IPS-15b (cell line): ENCODE data around the gene NR2F6.

Source experiments
- H3K27me3 ChIP-seq: one replicate; pipeline ENCODE4 v1.6.1; 2013; ENCODE audit warnings: low read length; ENCODE audit not compliant: control insufficient read depth, insufficient read depth
- H3K36me3 ChIP-seq: one replicate; pipeline ENCODE4 v1.6.1; 2013; ENCODE audit warnings: low read length; ENCODE audit not compliant: control insufficient read depth, insufficient read depth
- H3K4me1 ChIP-seq: one replicate; pipeline ENCODE4 v1.6.1; 2013; ENCODE audit warnings: mild to moderate bottlenecking, low read length; ENCODE audit not compliant: control insufficient read depth, insufficient read depth
- H3K4me3 ChIP-seq: one replicate; pipeline ENCODE4 v1.5.1; 2013; ENCODE audit warnings: low read depth, low read length
- H3K9ac ChIP-seq: one replicate; pipeline ENCODE4 v1.6.1; 2013; ENCODE audit warnings: low read depth, mild to moderate bottlenecking, low read length
- H3K9me3 ChIP-seq: one replicate; pipeline ENCODE4 v1.6.1; 2013; ENCODE audit warnings: mild to moderate bottlenecking, low read length; ENCODE audit not compliant: control insufficient read depth, insufficient read depth

NR2F6 gene

DNA sequence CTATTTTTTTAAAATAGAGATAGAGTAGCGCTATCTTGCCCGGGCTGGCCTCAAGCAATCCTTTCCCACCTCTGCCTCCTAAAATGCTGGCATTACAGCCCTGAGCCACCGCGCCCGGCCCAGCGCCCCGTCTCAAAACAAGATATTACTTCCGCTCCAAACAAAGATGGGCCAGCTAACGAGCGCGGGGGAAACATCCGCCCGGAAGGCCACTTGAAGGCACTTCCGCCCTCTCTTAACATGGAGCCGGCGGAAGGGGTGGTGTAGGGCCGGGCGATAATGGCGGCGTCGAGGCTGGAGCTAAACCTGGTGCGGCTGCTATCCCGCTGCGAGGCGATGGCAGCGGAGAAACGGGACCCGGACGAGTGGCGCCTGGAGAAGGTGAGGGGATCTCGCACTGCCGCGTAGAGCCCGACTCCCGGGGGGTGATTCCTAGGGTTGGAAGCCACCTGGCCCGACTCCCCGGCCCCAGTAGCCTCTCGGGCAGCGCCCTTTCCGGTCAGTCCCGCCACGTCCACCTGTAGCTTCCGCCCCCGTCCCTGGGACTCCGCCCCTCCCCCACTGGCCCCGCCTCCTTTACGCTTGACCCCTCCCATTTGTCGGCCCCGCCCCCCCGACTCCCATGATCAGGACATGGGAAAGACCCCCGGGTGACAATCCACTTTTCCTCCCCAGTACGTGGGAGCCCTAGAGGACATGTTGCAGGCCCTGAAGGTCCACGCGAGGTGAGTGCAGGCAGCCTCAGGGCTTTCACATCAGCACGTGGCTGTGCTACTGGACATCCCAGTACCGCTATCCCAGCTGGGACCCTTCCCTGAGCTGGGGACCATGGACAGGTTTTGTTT, 30.4 kb downstream of the NR2F6 start, which contains the start of gene USE1:
TSS of gene USE1 (plus strand) at position 231 of the 845 bp plus-strand sequence. CDS start at position 280, 49 bp downstream.
- Histone ChIP-seq H3K4me3 (peak within 1 kb of the TSS; percentile 79), H3K36me3 (peaks cover 16% of the 10 kb centered on the region), H3K4me1 (no peaks in the 10 kb centered on the region), H3K9ac (peak within 1 kb of the TSS; percentile 95), H3K9me3 (no peaks in the 10 kb centered on the region), H3K27me3 (no peaks in the 10 kb centered on the region)

DNA sequence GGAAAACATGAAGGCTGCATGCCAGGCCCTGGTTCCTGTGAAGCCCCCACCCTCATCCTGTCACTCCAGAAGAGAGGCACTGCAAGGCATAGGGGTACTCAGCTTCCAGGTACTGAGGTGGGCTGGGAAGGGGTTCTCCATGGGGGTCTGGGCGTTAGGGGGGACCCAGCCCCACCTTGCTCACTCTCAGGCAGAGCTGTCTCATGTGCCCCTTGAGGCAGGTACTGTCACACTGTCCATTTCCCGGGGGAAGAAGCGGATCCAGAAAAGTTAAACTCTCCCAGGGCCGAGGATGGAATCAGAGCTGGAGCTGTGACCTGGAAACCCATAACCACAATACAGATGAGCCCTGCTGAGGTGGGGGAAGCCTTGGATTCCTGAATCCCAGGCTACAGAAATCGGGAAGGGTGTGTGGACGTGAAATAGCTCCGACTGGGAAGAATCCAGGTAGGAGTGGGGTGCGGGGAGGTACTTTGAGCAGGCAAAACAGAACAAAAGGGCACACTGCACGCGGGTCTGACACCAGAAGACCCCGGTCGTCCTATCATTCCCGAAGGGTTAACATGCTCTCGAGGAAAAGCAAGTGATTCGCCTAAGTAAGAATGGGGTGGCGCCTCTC, 31.1 kb downstream of the NR2F6 start:
- Histone ChIP-seq H3K4me1 (no peaks in the 10 kb centered on the region), H3K4me3 (peak overlapping the region; percentile 79), H3K9ac (peak overlapping the region; percentile 93), H3K27me3 (no peaks in the 10 kb centered on the region), H3K36me3 (peaks cover 21% of the 10 kb centered on the region), H3K9me3 (no peaks in the 10 kb centered on the region)

DNA sequence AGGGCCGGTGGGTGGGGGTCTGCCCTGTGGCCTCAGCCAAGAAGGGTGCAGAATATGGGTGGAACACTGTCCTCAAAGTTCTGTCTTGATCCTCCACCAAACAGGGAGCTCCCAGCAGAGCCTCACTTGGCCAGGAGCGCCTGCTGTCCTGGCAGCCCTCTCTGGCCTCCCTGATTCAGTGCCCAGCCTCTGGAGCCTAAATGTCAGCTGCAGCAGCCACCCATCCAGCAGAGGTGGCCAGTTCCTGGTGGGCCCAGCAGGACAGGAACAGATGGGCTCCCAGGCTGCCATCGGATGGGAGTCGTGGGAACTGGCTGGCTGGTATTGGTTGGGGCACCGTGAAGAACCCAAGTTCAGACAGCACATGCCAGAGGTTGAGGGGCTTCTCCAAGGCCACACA, 32.4 kb downstream of the NR2F6 start:
- peaks cover 17% of the 10 kb centered on the region for H3K36me3 ChIP-seq
- no peak overlapping the region for H3K9ac ChIP-seq
- no peaks in the 10 kb centered on the region for H3K4me1 ChIP-seq
- no peaks in the 10 kb centered on the region for H3K27me3 ChIP-seq
- no peaks in the 10 kb centered on the region for H3K9me3 ChIP-seq
- no peak overlapping the region for H3K4me3 ChIP-seq

DNA sequence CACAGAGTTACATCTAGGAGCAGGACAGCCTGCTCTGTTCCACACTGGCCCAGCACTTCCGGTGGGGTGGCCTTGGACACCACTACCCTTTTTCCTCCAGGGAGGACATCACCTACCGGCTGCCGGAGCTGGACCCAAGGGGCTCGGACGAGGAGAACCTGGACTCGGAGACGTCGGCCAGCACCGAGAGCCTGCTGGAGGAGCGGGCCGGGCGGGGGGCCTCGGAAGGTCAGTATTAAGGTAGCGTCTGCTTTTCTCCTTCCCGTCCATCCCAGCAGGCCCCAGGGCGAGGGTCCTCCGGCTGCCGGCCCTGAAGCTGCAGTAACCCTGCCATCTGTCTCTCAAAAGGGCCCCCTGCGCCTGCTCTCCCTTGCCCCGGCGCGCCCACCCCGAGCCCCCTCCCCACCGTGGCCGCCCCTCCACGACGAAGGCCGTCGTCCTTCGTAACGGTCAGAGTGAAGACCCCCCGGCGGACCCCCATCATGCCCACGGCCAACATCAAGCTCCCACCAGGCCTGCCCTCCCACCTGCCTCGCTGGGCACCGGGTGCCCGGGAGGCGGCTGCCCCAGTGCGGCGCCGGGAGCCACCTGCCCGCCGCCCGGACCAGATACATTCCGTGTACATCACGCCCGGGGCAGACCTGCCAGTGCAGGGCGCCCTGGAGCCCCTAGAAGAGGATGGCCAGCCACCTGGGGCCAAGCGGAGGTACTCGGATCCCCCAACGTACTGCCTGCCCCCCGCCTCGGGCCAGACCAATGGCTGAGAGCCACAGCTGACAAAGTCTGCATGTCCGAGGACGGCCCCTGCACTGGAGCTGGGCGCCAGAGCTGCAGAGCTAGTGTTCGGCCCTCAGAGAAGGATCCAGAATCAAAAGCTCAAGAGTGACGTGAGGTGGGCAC, 33.9 kb downstream of the NR2F6 start:
- H3K9me3 ChIP-seq = no peaks in the 10 kb centered on the region
- H3K36me3 ChIP-seq = peaks cover 14% of the 10 kb centered on the region
- no peaks in the 10 kb centered on the region for H3K27me3 ChIP-seq
- no peaks in the 10 kb centered on the region for H3K4me1 ChIP-seq
- no peak overlapping the region for H3K4me3 ChIP-seq
- H3K9ac ChIP-seq = no peak overlapping the region

DNA sequence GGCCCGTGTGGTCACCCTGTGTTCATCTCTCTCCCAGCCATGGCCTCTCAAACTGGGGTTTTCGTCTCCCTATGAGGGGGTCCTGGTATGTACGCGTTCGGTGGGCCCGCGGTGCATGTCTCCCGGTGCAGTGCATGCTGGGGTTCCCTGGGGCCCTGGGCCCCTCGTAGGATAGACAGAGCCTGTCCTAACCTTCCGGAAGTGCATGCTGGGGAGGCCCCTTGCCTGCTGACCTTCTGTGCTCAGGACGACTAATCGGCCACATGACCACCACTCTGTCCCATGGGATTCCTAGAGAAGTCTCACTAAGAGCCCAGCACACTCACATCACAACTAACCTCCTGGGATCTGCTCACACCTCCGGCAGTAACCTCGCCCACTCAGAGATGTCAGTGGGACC, 35.4 kb downstream of the NR2F6 start:
- Histone ChIP-seq H3K4me3 (no peak overlapping the region), H3K9ac (no peak overlapping the region), H3K4me1 (no peaks in the 10 kb centered on the region), H3K36me3 (peaks cover 25% of the 10 kb centered on the region), H3K9me3 (no peaks in the 10 kb centered on the region), H3K27me3 (no peaks in the 10 kb centered on the region)

DNA sequence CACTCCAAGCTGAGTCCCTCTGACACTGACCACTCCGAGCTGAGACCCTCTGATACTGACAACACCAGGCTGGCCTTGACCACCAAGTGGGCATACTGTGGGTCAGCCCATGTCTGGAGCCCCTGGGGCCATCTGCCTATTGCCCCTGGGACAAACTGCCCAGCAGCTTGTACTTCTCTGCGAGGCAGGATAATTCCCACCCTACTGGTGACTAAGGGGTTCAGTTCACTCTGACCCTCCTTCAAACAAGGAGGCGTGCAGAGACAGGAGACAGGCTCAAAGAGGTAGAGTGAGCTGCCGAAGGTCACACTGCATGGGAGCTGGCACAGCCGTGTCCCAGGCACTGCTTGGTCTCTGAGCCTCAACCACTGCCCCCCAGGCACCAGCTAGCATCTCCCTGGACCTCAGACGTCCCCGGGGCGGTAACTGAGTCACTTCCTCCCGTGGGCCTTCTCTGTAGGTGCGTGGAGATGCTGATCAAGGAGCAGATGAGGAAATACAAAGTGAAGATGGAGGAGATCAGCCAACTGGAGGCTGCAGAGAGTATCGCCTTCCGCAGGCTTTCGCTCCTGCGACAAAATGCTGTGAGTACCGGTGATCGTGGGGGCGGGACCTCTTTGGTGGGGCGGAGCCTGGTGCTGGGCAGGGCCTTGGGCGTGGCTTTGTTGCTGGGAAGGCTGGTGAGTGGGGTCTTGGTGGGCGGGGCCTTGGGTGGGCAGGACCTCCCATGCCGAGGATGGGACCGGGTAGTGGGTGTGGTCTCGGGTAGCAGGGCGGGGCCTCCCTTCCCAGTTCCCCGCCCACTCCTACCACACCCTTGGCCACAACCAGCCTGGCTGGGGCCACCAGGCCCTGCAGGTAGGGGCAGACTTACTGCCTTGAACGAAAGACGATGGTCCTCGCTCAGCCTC, 36.3 kb downstream of the NR2F6 start:
- no peaks in the 10 kb centered on the region for H3K4me1 ChIP-seq
- no peak overlapping the region for H3K9ac ChIP-seq
- H3K4me3 ChIP-seq = no peak overlapping the region
- no peaks in the 10 kb centered on the region for H3K27me3 ChIP-seq
- peaks cover 25% of the 10 kb centered on the region for H3K36me3 ChIP-seq
- H3K9me3 ChIP-seq = no peaks in the 10 kb centered on the region

DNA sequence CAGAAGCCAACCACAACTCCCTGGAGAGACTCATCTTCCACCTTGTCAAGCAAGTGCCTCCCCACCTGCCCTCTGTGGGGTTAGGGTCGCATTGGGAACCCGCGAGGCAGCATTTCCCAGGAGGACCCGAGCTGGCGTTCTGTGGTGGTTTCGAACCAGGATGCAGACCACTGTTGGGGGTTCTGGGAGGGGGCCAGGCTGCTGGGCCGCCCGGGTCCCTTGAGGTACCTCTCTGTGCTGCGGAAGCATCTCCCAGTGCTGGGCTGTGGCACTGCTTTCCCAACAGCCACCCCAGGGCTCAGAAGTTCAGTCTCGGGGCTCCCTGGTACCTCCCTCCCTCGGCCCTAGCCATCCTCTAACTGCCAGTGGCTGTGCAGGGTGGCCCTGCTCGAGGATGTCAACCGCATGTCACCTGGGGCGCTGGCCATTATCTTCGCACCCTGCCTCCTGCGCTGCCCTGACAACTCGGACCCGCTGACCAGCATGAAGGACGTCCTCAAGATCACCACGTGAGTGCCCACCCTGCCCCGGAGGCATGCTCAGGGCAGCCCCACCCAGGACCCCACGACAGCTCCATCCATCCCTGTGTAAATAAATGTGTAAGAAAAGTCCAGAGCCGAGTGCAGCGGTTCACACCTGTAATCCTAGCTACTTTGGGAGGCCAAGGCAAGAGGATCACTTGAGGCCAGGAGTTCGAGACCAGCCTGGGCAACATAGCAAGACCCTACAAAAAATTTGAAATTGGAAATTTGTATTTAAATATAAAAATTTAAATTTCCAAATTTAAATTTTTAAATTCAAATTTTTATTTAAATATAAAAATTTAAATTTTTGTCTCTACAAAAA, 38.8 kb downstream of the NR2F6 start:
- no peaks in the 10 kb centered on the region for H3K9me3 ChIP-seq
- no peaks in the 10 kb centered on the region for H3K27me3 ChIP-seq
- H3K9ac ChIP-seq = no peak overlapping the region
- H3K36me3 ChIP-seq = peaks cover 28% of the 10 kb centered on the region
- no peak overlapping the region for H3K4me3 ChIP-seq
- no peaks in the 10 kb centered on the region for H3K4me1 ChIP-seq

DNA sequence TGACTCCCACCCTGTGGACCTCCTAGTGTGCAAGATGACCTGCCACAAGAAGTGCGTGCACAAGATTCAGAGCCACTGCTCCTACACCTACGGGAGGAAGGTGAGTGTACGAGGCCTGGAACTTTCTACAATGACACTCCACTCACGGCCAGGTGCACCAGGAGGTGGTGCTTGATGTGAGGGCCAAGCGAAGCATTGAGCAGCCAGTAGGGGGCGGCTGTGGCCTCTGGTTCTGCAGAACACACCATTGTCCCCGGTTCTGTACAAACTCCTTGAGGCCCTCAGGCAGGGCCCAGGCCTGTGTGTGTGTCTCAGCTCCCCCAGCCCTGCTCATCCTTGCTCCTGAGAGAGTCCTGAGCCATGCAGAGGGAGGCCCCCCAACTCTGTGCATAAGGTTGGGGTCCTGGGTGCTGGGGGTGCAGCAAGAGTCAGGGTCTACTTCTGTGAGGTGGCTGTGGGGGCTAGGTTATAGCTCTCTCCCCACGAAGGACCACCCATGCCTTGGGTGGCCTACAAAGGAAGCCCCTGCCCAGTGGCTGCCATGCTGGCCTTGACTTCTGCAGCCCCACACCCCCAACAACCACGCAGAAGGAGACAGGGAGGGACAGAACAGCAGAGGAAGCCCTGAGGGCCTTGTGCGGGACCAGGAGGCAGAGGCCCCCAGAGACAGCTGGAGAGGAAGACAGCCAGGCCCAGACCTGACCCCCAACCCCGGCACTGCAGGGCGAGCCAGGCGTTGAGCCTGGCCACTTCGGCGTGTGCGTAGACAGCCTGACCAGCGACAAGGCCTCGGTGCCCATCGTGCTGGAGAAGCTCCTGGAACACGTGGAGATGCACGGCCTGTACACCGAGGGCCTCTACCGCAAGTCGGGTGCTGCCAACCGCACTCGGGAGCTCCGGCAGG, 40.2 kb downstream of the NR2F6 start:
- H3K4me1 ChIP-seq = no peaks in the 10 kb centered on the region
- no peak overlapping the region for H3K4me3 ChIP-seq
- no peak overlapping the region for H3K9ac ChIP-seq
- no peaks in the 10 kb centered on the region for H3K9me3 ChIP-seq
- peaks cover 38% of the 10 kb centered on the region for H3K36me3 ChIP-seq
- H3K27me3 ChIP-seq = no peaks in the 10 kb centered on the region

DNA sequence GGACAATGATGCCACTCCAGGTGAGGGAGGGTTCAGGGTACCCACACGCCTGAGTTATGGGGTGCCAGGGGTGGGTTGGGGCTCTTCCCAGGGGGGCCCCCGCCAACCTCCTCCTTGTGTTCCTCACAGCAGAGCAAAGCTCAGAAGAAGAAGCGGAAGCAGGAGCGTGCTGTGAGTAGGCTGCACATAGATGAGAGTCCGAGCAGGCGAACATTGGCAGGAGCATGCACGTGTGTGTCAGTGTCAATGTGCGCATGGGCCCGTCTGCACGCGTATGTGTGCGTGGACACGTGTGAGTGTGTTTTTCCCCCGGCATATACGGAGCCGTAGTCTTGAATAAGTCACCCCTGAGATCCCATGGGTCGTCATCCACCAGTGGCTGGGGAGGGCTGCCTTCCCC, 43.0 kb downstream of the NR2F6 start:
- Histone ChIP-seq H3K4me3 (no peak overlapping the region), H3K9me3 (no peaks in the 10 kb centered on the region), H3K4me1 (no peaks in the 10 kb centered on the region), H3K9ac (no peak overlapping the region), H3K27me3 (no peaks in the 10 kb centered on the region), H3K36me3 (peaks cover 38% of the 10 kb centered on the region)

DNA sequence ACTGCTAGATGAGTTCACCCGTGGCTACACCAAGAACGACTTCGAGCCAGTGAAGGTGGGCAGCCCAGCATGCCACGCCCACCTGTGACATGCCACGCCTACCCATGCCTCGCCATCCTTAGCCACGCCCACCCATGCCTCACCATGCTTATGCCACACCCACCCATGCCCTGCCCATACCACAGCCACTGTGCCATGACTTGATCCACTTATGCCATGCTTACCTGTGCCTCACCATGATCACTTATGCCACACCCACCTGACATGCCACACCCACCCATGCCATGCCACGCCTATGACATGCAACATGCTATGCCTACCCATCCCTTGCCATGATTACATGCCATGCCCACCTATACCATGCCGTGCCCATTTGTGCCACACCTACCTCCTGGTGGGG, 43.5 kb downstream of the NR2F6 start:
- H3K4me1 ChIP-seq = no peaks in the 10 kb centered on the region
- no peak overlapping the region for H3K9ac ChIP-seq
- no peaks in the 10 kb centered on the region for H3K9me3 ChIP-seq
- H3K27me3 ChIP-seq = no peaks in the 10 kb centered on the region
- peaks cover 40% of the 10 kb centered on the region for H3K36me3 ChIP-seq
- no peak overlapping the region for H3K4me3 ChIP-seq
